OCI-LY7 (cell line): ENCODE results near the gene PSMB1. TPM values are rescaled to one million over a fixed set of nuclear protein-coding genes. Genes with fewer than 3 reads are reported as not detected.
"Not testable (repeated sequence)": the region's sequence is repeated elsewhere in the genome, so short reads cannot be mapped to it uniquely, and the experiment has no call there.

Source experiments
- BruUV-seq: library from RNA; stranded (reverse); fragments of 400-500 nt; replicated peaks from 2 replicates; lab custom pipeline; 2021; lab: Mats Ljungman, UMichigan
- CTCF ChIA-PET: fragments of 300-600 bp; sonication (Branson Sonifier 250); formaldehyde crosslinking; loops from one replicate; lab custom pipeline; 2022; ENCODE audit warnings: antibody characterized with exemption; ENCODE audit not compliant: unreplicated experiment; lab: Charles Lee
- POLR2A ChIA-PET: fragments of 300-600 bp; sonication (Branson Sonifier 250); formaldehyde crosslinking; loops from one replicate; lab custom pipeline; 2022; ENCODE audit warnings: antibody characterized with exemption; lab: Charles Lee
- DNase-seq: peaks from one replicate; pipeline ENCODE4 v3.0.0-alpha.2; 2015; ENCODE audit warnings: low spot score
- H2AFZ ChIP-seq: fragments of 200-600 bp; sonication (generic), shearing (Covaris generic); 2 replicates; pipeline ENCODE4 v1.6.1; 2014; ENCODE audit warnings: mild to moderate bottlenecking, antibody characterized with exemption, low read length, moderate library complexity
- H3K27ac ChIP-seq: fragments of 200-600 bp; sonication (generic); 2 replicates; pipeline ENCODE4 v1.5.1; 2014; ENCODE audit warnings: mixed run types, low read depth, mild to moderate bottlenecking, moderate library complexity, low read length, inconsistent platforms; ENCODE audit not compliant: poor library complexity, severe bottlenecking
- H3K36me3 ChIP-seq: fragments of 200-600 bp; sonication (generic); 2 replicates; pipeline ENCODE4 v1.6.1; 2014; ENCODE audit warnings: mild to moderate bottlenecking, antibody characterized with exemption, low read length, moderate library complexity, mixed read lengths; ENCODE audit not compliant: insufficient read depth
- H3K4me1 ChIP-seq: fragments of 200-600 bp; sonication (generic); 2 replicates; pipeline ENCODE4 v1.5.1; 2014; ENCODE audit warnings: mild to moderate bottlenecking, low read length; ENCODE audit not compliant: insufficient read depth, poor library complexity, severe bottlenecking
- H3K4me2 ChIP-seq: fragments of 200-600 bp; sonication (generic); 2 replicates; pipeline ENCODE4 v1.6.1; 2014; ENCODE audit warnings: mild to moderate bottlenecking, low read length
- H3K4me3 ChIP-seq: fragments of 200-600 bp; sonication (generic); 2 replicates; pipeline ENCODE4 v1.5.1; 2014; ENCODE audit warnings: mild to moderate bottlenecking, low read depth, low read length; ENCODE audit not compliant: poor library complexity, severe bottlenecking
- H3K79me2 ChIP-seq: fragments of 200-600 bp; sonication (generic); 2 replicates; pipeline ENCODE4 v1.6.1; 2016; ENCODE audit warnings: low read depth, mild to moderate bottlenecking, low read length, moderate library complexity, mixed read lengths; ENCODE audit not compliant: insufficient read depth
- H3K9me2 ChIP-seq: fragments of 200-600 bp; sonication (generic); 2 replicates; pipeline ENCODE4 v1.6.1; 2016; ENCODE audit warnings: mild to moderate bottlenecking, low read length, mixed read lengths; ENCODE audit not compliant: insufficient read depth
- H3K9me3 ChIP-seq: fragments of 200-600 bp; sonication (generic); 2 replicates; pipeline ENCODE4 v1.6.1; 2014; ENCODE audit warnings: mild to moderate bottlenecking, mixed run types, low read length, mixed read lengths
- H4K20me1 ChIP-seq: fragments of 200-600 bp; sonication (generic); 2 replicates; pipeline ENCODE4 v1.6.1; 2014; ENCODE audit warnings: mild to moderate bottlenecking, antibody characterized with exemption, low read length, moderate library complexity, mixed read lengths; ENCODE audit not compliant: insufficient read depth
- CTCF ChIP-seq: fragments of 200-600 bp; sonication (generic); conservative IDR thresholded peaks from 2 replicates; pipeline ENCODE4 v1.5.1; 2014; ENCODE audit warnings: mild to moderate bottlenecking, antibody characterized with exemption, low read length, moderate library complexity, mixed read lengths
- EZH2phosphoT487 ChIP-seq: fragments of 200-600 bp; sonication (generic); IDR thresholded peaks from 2 replicates; pipeline ENCODE4 v1.6.1; 2018; ENCODE audit warnings: low read depth, borderline replicate concordance, mild to moderate bottlenecking, mixed run types, antibody characterized with exemption, low read length, moderate library complexity, mixed read lengths
- intact Hi-C: fragments of 100-400 bp; cut with micrococcal nuclease; formaldehyde crosslinking; loops from one replicate; pipeline ENCODE4 v1.10.0; 2022; ENCODE audit not compliant: unreplicated experiment
- total RNA-seq, 2 experiments: library from RNA; depleted of rRNA in 1 of 2; stranded (reverse); fragments of >200 nt in 1 of 2; shearing (Covaris generic) in 1 of 2; gene quantifications; 2 replicates each; pipeline ENCODE4 v1.2.3, GENCODE V29; 2014 to 2022

PSMB1 gene
- total RNA-seq, 2 experiments from 2014 or later, result 190 to 193 TPM

- peaks cover 17% of the 10 kb centered on the region; the same call in 1 of the 2 replicates for H4K20me1 ChIP-seq
- intact Hi-C loops, result loop anchor here (5.0 kb wide), 2 partner anchors 1576 to 1636 kb away; no protein-coding TSS in a partner anchor
- no peak overlapping the region for H3K4me2 ChIP-seq
- H3K79me2 ChIP-seq, result no peaks in the 10 kb centered on the region
- no TSS peak for BruUV-seq
- no peak for DNase-seq
- H3K9me3 ChIP-seq, result no peaks in the 10 kb centered on the region
- ChIA-PET CTCF (no interaction called here), POLR2A (interaction anchor here (1.0 kb wide), 1 partner anchor 766 kb away, joined by 3 read pairs; no protein-coding TSS in a partner anchor)
- peaks cover 62% of the 10 kb centered on the region for H3K36me3 ChIP-seq
- H3K4me3 ChIP-seq, result no peak overlapping the region
- no peak for TF ChIP-seq CTCF
- no peak for TF ChIP-seq EZH2phosphoT487
- H3K9me2 ChIP-seq, result no peaks in the 10 kb centered on the region
- H3K4me1 ChIP-seq, result no peaks in the 10 kb centered on the region
- no peak overlapping the region for H3K27ac ChIP-seq
- H2AFZ ChIP-seq, result no peak overlapping the region
These were observed 20.1 kb downstream of the PSMB1 start for GRCh38 chr6:170532867-170533488.

GRCh38 chr6:170529839-170530469 is 23.2 kb downstream of the PSMB1 start:
- TF ChIP-seq CTCF, result peak; percentile 94
- TF ChIP-seq EZH2phosphoT487, result no peak
- H3K36me3 ChIP-seq, result peaks cover 32% of the 10 kb centered on the region
- no peak overlapping the region for H3K4me2 ChIP-seq
- H3K79me2 ChIP-seq, result no peaks in the 10 kb centered on the region
- ChIA-PET CTCF (interaction anchor here (0.6 to 2.4 kb wide), 3 partner anchors 11 to 740 kb away, joined by 3 to 9 read pairs (median 3); no protein-coding TSS in a partner anchor), POLR2A (no interaction called here)
- no peaks in the 10 kb centered on the region for H3K9me3 ChIP-seq
- no peaks in the 10 kb centered on the region for H3K4me1 ChIP-seq
- no peak overlapping the region for H3K4me3 ChIP-seq
- BruUV-seq, result no TSS peak
- intact Hi-C loops, result loop anchor here (1.0 to 5.0 kb wide), 3 partner anchors 740 to 1633 kb away; no protein-coding TSS in a partner anchor
- H3K27ac ChIP-seq, result no peak overlapping the region
- peak; percentile 69 for DNase-seq
- peaks cover 8% of the 10 kb centered on the region; the same call in 1 of the 2 replicates for H4K20me1 ChIP-seq
- no peak overlapping the region for H2AFZ ChIP-seq
- no peaks in the 10 kb centered on the region for H3K9me2 ChIP-seq

- not testable (repeated sequence) for BruUV-seq
These were observed 25.1 kb downstream of the PSMB1 start for GRCh38 chr6:170527995-170528394.

More at GRCh38 chr6:170527995-170528394, 25.1 kb downstream of the PSMB1 start:
- H3K4me1 ChIP-seq, POLR2A ChIA-PET, CTCF ChIA-PET, H3K4me3 ChIP-seq, H3K4me2 ChIP-seq, H3K9me3 ChIP-seq, H3K79me2 ChIP-seq, H3K27ac ChIP-seq, H2AFZ ChIP-seq, DNase-seq, intact Hi-C loops, H4K20me1 ChIP-seq, H3K9me2 ChIP-seq: not testable (repeated sequence)
- peaks cover 13% of the 10 kb centered on the region for H3K36me3 ChIP-seq
